ENCODE data around the gene TPTE2. TPM values are rescaled to one million over a fixed set of nuclear protein-coding genes. Genes with fewer than 3 reads are reported as not detected.
A peak's percentile ranks its signal among the peaks of the same experiment; 100 is the strongest.
"Not testable (repeated sequence)": the region's sequence is repeated elsewhere in the genome, so short reads cannot be mapped to it uniquely, and the experiment has no call there.

TPTE2 gene
- not detected in 2 replicates for total RNA-seq (2014; rRNA removed; shearing (Covaris generic))

DNA sequence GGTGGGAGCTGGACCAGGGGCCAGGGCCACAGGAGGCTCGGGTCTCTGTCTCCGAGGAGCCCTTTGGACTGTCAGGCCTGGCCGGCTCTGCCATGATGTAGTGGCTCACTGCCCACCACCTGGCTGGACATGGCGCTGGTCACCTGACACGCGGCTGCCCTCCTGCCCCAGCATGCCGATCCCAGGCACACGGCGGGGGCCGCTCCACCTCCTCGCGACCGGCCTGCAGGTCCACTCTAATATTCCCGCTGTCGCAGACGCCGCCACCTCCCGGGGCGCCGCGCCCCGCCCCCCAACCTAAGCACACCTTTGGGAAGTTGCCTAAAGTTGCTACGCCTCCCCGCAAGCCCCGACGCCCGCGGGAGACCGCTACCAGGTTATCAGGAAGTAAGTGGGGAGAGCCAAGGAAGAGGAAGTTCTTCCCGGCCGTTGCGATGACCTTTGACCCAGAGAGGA lies at the start of gene TPTE2:
Gene TPTE2, minus strand, starts transcription at position 406 of the 456 bp plus-strand sequence. CDS start 58,298 bp downstream, outside the sequence.
- not testable (repeated sequence) for DNase-seq (ENCODE audit: low read depth)

GRCh38 chr13:19607523-19608078 lies 46.3 kb upstream of the TPTE2 start:
- peak; percentile 17 for DNase-seq (ENCODE audit: low read depth)

DNA sequence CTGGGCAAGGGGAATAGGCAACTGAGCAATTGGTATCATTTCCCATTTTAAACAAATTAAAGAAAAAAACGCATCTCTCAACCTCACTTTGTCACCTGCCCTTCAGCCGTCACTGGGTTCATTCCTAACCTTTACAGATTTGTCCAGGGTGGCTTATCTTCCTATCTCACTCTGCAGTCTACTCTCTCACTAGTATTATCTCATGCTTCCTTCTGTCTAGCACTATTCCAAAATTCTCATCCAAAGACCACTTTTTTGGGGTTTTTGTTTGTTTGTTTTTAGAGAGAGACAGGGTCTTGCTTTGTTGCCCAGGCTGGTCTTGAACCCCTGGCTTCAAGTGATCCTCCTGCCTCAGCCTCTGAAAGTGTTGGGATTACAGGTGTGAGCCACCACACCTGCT lies 45.4 kb upstream of the TPTE2 start:
- no peak for DNase-seq (ENCODE audit: low read depth)

- peak; percentile 4 for DNase-seq (ENCODE audit: low read depth)
These were observed 44.8 kb upstream of the TPTE2 start for GRCh38 chr13:19606152-19606551.

GRCh38 chr13:19605161-19605955 lies 44.0 kb upstream of the TPTE2 start:
- DNase-seq (ENCODE audit: low read depth), result no peak

GRCh38 chr13:19604306-19604705 lies 43.0 kb upstream of the TPTE2 start:
- no peak for DNase-seq (ENCODE audit: low read depth)

DNA sequence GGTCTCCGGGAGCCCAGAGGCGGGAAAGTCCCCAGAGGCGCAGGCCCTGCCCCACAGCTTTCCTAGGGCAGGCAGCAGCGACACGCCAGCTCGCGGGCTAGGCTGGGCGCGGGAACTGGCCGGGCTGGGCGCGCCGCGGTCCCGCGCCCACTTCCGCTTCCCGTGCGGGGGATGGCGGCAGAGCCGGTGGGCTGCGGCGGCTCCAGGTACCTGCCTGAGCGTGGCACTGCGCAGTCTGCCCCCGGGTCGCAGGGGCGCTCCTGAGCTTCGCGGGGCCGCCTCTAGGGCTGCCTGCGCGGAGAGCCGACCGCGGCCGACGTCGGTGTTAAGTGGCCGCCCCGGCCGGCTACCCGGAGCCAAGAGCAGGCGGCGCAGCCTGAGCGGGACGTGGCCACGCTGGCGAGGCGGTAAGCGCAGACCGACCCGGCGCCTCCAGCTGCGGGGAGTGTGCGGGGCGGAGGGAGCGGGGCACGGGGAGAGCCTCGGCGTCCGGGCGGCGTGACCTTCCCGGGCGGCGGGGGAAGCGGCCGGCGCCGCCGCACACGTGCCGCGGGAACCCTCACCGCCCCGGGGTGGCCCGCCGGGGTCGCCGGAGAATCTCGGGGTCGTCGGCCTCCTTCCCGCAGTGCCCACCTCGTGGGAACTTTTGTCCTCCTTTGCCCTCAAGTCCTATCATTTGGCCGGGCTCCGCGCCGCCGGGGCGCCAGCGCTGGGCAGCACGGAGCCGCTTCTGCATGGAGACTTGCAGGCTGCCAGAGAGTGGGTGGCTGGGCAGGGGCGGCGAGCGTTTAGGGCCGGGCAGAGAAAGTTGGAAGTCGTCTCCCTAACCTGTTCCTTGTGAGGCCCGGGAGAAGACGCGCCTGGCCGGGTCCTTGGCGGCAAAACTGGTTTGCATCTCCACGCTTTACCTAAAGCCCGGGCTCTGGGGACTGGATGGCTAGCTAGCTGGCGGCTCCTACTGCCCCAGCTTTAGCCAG lies 40.7 kb upstream of the TPTE2 start:
- DNase-seq (ENCODE audit: low read depth), result peak; percentile 64

DNA sequence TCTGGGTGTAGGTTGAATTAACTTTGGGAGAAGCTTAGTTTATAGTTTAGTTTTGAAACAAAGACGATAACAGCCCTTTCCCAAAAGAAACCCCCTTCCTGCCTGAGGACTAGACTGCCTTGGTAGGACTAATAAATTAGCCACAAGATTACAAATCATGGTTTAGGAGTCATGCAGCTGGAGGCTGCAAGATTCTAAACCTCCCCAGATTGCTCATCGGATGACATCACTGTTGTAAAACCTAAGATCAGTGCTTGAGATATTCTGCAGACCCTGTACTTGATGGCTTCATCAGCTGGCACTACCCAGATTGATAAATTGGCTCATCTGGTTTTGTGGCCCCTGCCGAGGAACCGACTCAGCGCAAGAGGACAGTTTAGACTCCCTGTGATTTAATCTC lies 36.2 kb upstream of the TPTE2 start:
- DNase-seq (ENCODE audit: low read depth), result peak; percentile 72

GRCh38 chr13:19596960-19597361 lies 35.6 kb upstream of the TPTE2 start:
- peak; percentile 61 for DNase-seq (ENCODE audit: low read depth)

DNA sequence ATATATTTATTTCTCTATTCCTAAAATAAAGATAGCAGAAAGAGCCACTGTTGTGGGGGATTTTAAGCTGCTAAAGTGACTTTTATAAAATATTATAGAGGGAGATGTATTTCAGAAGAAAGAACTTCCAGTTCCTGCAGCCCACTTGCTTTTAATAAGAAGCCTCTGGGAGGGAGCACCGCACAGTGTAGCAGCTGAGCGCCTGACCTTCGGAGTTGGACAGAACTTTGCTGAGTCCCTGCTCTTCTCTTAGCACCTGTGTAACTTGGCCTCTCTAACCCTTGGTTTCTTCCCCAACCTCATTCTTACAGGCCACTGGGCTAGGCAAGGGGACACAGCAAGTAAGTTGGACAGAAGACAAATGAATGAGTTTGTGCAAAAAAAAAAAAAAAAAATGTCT lies 34.8 kb upstream of the TPTE2 start:
- no peak for DNase-seq (ENCODE audit: low read depth)

DNA sequence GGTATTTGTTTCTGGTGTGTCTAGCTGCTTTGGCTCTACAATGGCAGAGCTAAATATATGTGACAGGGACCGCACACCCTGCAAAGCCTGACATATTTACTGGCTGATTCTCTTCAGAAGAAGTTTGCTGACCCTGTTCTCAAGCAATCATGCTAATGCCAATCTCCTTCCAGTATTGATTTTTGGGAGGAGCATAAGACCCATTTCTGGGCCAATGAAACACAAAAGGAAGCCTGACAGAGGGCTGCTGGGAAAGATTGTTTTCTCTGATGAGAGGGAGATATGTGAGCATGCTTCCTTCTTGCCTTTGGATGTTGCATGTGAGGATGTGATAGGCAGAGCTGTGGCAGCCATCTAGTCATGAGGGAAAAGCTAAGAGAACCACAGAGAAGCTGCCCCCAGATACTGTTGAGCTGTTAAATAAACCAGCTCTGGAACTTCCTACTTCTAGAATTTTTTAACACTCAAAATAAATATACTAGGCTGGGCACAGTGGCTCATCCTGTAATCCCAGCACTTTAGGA lies 31.4 kb upstream of the TPTE2 start:
- DNase-seq (ENCODE audit: low read depth), result no peak

- DNase-seq (ENCODE audit: low read depth), result no peak
These were observed 30.5 kb upstream of the TPTE2 start for GRCh38 chr13:19591864-19592263.

DNA sequence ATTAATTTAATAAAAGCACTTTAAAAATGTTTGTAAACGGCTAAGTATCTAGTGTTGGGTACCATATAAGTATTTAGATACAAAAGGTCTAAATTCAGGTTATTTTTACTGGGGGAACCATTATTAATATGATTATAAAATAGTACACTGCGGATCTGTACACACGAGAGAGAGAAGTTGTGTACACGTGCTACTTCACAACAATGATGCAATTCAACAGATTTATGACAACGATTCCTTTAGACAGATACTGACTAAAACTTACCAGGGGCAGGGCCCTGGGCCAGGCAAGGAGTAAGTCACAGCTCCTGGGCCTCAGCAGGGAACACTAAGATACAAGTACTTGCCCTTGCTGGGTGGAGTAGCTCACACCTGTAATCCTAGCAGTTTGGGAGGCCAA lies 29.1 kb upstream of the TPTE2 start:
- DNase-seq (ENCODE audit: low read depth), result no peak

DNA sequence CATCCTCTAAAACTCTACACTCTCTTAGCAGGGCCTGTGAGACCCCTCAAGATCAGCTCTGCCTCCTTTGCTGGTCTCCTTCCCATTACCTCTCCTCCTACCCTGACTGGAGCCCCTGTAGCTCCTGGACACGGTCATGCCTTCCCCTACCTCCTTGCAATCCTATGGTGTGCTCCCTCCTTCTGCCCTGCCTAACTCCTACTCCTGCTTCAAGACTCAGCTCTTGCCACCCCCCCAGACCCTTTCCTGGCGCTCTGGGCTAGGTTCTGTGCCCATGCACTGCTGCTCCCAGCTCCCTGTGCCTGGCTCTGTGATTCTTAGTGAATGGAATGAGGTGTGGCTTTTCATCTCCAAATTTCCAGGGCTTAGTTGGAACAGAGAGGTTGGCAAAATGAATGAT lies 28.0 kb upstream of the TPTE2 start:
- DNase-seq (ENCODE audit: low read depth), result no peak

DNA sequence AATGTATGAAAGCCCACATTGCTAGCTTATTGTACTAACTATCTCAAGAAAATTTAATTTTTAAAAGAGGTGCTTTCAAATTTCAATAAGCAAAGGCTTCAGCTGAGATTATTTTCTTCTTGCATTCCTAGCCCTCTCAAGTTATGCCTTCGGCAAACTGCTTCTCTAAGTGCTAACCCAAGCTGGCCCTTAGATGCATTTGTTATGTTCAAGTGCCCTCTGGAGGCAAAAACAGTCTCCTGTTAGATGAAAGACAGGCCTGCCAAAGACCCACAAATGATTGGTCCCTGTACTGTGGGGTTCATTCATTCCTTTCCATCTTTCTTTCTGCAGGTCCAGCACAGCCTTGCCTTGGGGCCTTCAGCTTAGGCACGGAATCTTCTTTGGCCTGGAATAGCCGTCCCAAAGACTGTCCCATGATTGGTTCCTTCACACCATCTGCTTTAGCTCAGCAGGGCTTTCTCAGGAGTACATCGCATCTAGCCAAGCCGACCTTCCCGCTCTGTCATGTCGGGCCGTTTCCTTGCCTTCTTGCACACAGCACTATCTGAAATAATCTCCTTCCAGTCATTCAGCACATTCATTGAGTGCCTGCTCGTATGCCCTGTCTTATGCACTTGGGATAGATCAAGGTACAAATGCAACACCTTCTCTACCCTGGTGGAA lies 26.4 kb upstream of the TPTE2 start:
- peak; percentile 27 for DNase-seq (ENCODE audit: low read depth)

DNA sequence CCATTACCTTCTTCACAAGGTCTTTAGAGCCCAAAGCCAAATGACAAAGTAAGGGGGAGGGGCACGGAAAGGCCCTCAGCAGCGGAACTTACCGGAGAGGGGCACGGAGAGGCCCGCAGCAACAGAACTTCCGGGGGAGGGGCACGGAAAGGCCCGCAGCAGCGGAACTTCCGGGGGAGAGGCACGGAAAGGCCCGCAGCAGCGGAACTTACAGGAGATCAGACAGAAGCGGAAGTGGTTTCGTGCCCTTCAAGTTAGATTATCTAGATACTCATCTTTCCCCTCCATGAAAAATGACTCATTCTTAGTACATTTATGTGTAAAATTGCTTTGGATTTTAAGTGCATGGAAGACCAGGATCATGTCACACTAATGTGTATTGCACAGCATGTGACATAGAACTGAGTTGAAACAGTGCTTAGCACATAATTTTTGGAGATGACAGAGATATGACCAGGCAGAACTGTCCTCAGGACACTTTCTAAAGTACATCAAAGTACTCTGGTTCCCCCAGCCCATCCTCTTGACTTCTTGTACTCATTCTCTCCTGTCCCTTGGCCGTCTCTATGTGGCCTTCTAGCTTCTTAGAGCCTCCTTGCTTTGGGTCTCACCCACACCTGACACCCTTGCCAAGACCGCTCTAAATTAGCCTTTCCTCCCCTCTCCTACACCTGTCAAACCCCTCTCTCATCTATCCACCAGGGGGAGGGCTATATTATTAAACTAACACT lies 25.7 kb upstream of the TPTE2 start:
- DNase-seq (ENCODE audit: low read depth), result peak; percentile 52

DNA sequence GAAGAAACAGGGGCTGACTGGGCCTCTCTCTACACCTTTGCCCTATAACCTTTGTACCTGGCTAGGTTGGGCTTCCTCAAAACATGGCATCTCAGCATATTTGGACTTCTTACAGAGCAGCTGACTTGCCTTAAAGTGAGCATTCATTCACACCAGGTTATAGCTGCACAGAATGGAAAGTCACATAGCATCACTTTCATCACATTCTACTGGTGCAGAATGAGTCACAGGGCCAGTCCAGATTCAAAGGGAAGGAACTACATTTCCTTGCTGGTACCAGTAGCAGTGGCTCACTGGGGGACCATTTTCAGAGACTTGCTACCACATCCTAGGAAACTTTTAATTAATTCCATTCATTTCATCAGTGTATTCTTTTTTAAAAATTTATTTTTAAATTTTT lies 20.3 kb upstream of the TPTE2 start:
- DNase-seq (ENCODE audit: low read depth), result no peak

- no peak for DNase-seq (ENCODE audit: low read depth)
These were observed 13.9 kb upstream of the TPTE2 start for GRCh38 chr13:19575230-19575629.

DNA sequence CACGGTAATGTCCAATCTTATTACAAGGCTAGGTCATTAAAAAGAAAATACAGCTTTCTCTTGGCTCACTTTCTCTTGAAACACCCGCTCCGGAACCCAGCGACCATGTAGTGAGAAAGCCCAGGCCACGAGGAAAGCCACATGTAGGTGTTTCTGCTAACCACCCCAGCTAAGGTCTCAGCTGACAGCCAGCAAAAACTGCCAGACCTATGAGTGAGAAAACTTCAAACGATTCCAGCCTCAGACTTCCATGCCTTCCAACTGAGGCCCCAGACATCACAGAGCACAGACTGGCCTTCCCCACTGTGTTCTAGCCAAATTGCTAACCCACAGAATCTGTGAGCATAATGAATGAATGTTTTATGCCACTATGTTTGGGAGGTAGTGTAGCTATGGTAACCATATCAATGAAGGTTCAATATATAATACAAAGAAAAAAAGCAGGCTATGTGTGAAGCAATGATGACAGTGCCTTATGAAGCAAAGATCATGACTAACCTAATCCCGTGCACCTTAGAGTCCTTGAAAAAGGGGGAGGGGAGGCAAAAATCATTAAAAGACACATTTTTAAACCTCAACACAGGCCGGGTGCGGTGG lies 11.9 kb upstream of the TPTE2 start:
- no peak for DNase-seq (ENCODE audit: low read depth)

DNA sequence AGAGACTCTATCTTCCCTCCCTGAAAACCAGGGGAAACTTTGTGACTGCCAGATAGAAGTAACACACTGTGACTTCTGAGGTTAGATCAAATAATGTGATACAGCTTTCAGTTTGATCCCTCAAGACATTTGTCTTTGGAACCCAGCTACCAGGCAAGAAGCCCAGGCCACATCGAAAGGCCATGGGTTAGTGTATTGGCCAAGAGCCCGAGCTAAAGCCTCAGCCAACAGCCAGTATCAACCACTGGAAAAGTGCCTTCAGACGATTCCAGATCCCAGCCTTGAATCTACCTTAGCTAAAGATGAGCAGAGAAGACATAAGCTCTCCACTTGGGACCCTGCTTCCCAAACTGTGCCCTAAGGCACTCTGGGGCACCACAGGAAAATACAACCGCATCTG lies 10.9 kb upstream of the TPTE2 start:
- no peak for DNase-seq (ENCODE audit: low read depth)
